ENCODE results near the gene MID1IP1. TPM values are rescaled to one million over a fixed set of nuclear protein-coding genes. Genes with fewer than 3 reads are reported as not detected.

Gene MID1IP1
- total and polyA plus RNA-seq, 7 donors, result 19.2 to 130 (median 66.0) TPM

DNA sequence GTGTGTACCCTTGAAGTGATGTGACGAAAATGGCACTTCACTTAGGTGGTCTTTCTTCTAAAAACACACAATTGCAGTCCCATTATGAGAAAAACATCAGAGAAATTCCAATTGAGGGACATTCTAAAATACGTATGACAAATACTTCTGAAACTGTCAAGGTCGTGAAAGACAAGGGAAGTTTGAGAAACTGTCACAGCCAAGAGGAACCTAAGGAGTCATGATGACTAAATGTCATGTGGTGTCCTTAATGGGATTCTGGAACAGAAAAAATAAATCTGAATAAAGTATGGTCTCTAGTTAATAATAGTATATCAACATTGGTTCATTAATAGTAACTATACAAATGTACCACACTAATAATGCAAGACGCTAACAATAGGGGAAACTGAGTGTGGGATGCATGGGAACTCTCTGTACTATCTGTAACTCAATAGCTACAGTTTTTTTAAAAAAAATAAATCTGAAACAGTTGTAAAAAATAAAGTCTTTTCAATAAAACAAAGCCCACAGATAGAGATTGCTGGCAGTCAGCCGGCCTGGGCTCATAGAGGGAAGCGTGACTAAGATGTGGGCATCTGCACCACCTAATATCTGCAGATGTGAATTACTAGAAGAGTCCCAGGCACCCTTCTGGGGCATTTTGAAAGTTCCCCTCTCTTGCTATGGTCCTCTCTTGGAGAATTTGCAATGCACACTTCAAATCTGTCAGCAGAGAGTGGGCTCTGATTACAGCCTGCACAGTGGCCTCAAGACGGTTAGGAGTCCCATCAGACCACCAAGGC is 47.6 kb downstream of the MID1IP1 start:
- TF ChIP-seq EP300 (IDR thresholded peaks at IDR 0.05) (no peak), POLR2AphosphoS5 (IDR thresholded peaks at IDR 0.05) (no peak), POLR2A (IDR thresholded peaks at IDR 0.05) (no peak)
- TF ChIP-seq, protein P1, sequence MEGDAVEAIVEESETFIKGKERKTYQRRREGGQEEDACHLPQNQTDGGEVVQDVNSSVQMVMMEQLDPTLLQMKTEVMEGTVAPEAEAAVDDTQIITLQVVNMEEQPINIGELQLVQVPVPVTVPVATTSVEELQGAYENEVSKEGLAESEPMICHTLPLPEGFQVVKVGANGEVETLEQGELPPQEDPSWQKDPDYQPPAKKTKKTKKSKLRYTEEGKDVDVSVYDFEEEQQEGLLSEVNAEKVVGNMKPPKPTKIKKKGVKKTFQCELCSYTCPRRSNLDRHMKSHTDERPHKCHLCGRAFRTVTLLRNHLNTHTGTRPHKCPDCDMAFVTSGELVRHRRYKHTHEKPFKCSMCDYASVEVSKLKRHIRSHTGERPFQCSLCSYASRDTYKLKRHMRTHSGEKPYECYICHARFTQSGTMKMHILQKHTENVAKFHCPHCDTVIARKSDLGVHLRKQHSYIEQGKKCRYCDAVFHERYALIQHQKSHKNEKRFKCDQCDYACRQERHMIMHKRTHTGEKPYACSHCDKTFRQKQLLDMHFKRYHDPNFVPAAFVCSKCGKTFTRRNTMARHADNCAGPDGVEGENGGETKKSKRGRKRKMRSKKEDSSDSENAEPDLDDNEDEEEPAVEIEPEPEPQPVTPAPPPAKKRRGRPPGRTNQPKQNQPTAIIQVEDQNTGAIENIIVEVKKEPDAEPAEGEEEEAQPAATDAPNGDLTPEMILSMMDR (IDR thresholded peaks at IDR 0.05), result no peak
- Histone ChIP-seq H3K4me3 (no peak overlapping the region), H3K27me3 (no peaks in the 10 kb centered on the region), H3K4me1 (no peaks in the 10 kb centered on the region), H3K27ac (no peak overlapping the region), H3K36me3 (no peaks in the 10 kb centered on the region), H3K9me3 (no peaks in the 10 kb centered on the region)
- no peak for DNase-seq
- intact Hi-C loops (cut with DNase I), result no loop called here
- 92 to 95% methylated on average over 7 of the region's 7 CpGs for WGBS, 2 donors

DNA sequence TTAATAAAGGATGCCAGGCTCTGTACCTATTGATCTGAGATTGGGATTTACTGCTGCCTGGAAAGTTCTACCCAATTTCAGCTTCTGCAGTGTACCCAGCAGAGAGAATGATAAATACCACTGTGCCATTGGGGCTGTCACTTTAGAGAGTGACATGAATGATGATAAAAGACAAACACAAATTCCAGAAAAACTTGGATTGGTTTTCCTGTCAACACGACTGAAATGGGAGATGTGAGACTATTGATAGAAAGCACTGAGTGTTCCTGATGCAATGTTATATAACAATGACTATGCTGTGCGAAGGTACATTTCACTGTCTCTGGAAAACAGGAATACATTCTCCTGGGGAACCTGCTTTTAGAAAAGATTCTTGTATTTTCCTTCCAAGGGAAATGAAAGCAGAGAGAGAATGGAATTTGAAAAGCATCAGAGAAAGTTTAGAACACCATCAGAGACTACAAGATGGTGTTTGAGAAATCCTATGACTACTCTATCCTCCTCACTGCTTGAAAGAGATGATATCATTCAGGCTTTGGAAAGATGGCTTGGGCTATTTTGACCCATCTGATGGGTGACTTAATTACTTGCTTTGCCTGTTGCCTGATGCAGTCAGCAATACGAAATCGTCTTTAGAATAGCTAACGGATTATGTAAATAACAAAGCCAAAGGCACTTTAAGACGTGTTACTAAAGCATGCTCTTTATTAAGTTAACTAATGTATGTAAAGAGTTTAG is 49.7 kb downstream of the MID1IP1 start:
- intact Hi-C loops (cut with DNase I), result no loop called here
- no peak overlapping the region for H3K4me3 ChIP-seq
- no peak for TF ChIP-seq POLR2AphosphoS5 (IDR thresholded peaks at IDR 0.05)
- TF ChIP-seq POLR2A (IDR thresholded peaks at IDR 0.05), result no peak
- TF ChIP-seq, protein P1 (IDR thresholded peaks at IDR 0.05), result no peak
- no peaks in the 10 kb centered on the region for H3K4me1 ChIP-seq
- DNase-seq, result no peak
- 86 to 91% methylated on average over 6 of the region's 6 CpGs for WGBS, 2 donors
- H3K27ac ChIP-seq, result no peak overlapping the region
- H3K27me3 ChIP-seq, result no peaks in the 10 kb centered on the region
- no peaks in the 10 kb centered on the region for H3K36me3 ChIP-seq
- no peaks in the 10 kb centered on the region for H3K9me3 ChIP-seq

DNA sequence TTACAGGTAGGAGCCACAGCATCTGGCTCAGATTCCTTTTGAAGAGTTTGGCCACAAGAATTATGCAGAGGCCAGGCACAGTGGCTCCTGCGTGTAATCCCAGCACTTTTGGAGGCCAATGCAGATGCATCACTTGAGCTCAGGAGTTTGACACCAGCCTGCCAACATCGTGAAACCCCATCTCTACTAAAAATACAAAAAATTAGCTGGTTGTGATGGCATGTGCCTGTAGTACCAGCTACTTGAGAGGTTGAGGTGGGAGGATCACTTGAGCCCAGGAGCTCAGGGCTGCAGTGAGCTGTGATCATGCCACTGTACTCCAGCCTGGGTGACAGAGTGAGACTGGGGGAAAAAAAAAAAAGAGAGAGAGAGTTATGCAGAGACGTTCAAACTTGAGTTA is 53.0 kb downstream of the MID1IP1 start:
- no peak for DNase-seq
- TF ChIP-seq, protein P1 (IDR thresholded peaks at IDR 0.05), result no peak
- no peak for TF ChIP-seq EP300 (IDR thresholded peaks at IDR 0.05)
- no peak for TF ChIP-seq POLR2AphosphoS5 (IDR thresholded peaks at IDR 0.05)
- TF ChIP-seq POLR2A (IDR thresholded peaks at IDR 0.05), result no peak
- H3K27ac ChIP-seq, result no peak overlapping the region
- 73 to 77% methylated on average over 3 of the region's 3 CpGs for WGBS, 2 donors
- no peaks in the 10 kb centered on the region for H3K36me3 ChIP-seq
- no peak overlapping the region for H3K4me3 ChIP-seq
- no peaks in the 10 kb centered on the region for H3K27me3 ChIP-seq
- no peaks in the 10 kb centered on the region for H3K4me1 ChIP-seq
- no peaks in the 10 kb centered on the region for H3K9me3 ChIP-seq
- intact Hi-C loops (cut with DNase I), result no loop called here

Other genes with a start within 250 kb of the MID1IP1 start
- gene TSPAN7, start 239.9 kb upstream of the MID1IP1 start, total RNA-seq, result 10 to 100 TPM; 15.6 to 21.0 (median 17.3) TPM
- gene TSPAN7, start 239.9 kb upstream of the MID1IP1 start, polyA plus RNA-seq, result 10 to 100 TPM; 23.4 to 55.1 (median 23.8) TPM